ENCODE results near the gene PLXNA2. TPM values are rescaled to one million over a fixed set of nuclear protein-coding genes. Genes with fewer than 3 reads are reported as not detected.

PLXNA2 gene
- total RNA-seq, 1 experiment from 2014 or later, result 0.06 TPM

DNA sequence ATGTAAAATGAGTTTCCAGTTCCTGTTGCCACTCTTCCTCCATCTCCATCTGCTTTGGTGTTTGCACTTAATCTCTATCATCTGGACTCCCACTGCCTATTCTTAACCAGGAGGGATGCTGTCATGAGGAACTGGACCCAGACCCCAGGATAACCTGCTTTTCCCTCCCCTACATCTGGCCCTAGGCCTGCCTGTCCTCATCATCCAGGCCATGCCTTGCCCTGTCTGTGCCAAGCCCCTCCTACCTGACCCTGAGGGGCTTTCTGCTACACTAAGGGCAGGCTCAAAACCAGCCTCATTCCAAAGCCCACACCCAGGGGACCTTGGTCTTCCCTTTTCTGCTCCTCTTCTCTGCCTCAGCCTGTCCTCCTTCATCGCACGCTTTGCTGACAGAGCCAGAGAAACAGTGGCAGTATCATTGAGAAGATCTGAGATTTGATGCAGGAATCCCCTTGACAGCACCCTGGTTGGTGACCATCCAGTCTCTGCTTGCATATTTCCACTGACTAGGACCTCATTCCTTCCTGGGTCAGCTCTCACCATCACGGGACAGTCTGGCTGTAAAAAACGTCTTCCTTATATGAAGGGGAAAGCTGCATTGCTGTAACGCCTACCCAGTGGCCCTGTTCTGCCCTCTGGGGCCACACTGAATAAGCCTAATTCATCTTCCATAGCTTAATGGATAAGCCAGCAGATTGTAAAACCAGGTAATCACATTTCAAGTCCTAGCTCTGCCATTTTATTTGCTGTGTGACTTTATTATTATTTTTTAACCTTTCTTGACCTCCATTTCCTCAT, 38.8 kb downstream of the PLXNA2 start:
- no peak for DNase-seq (ENCODE audit: low spot score)
- H3K36me3 ChIP-seq (ENCODE audit: insufficient read depth, low read length, poor library complexity, severe bottlenecking), result no peaks in the 10 kb centered on the region
- no peaks in the 10 kb centered on the region for H3K9me3 ChIP-seq (ENCODE audit: low read depth, low read length, poor library complexity, severe bottlenecking)
- H3K4me1 ChIP-seq (ENCODE audit: insufficient read depth, low read length, poor library complexity, severe bottlenecking), result peaks cover 10% of the 10 kb centered on the region
- TF ChIP-seq EZH2 (IDR thresholded peaks at IDR 0.05; ENCODE audit: borderline replicate concordance, low read depth, low read length, poor library complexity, severe bottlenecking), result no peak
- TF ChIP-seq, protein P1, sequence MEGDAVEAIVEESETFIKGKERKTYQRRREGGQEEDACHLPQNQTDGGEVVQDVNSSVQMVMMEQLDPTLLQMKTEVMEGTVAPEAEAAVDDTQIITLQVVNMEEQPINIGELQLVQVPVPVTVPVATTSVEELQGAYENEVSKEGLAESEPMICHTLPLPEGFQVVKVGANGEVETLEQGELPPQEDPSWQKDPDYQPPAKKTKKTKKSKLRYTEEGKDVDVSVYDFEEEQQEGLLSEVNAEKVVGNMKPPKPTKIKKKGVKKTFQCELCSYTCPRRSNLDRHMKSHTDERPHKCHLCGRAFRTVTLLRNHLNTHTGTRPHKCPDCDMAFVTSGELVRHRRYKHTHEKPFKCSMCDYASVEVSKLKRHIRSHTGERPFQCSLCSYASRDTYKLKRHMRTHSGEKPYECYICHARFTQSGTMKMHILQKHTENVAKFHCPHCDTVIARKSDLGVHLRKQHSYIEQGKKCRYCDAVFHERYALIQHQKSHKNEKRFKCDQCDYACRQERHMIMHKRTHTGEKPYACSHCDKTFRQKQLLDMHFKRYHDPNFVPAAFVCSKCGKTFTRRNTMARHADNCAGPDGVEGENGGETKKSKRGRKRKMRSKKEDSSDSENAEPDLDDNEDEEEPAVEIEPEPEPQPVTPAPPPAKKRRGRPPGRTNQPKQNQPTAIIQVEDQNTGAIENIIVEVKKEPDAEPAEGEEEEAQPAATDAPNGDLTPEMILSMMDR (conservative IDR thresholded peaks at IDR 0.05; ENCODE audit: low read depth, low read length), result no peak
- H3K4me3 ChIP-seq (ENCODE audit: low read depth, low read length, poor library complexity, severe bottlenecking), result no peak overlapping the region
- CTCF ChIA-PET, result interaction anchor here (0.6 kb wide), 1 partner anchor 183 kb away, joined by 9 read pairs; no protein-coding TSS in a partner anchor
- POLR2A ChIA-PET (ENCODE audit: low non-redundant PET), result no interaction called here
- no peaks in the 10 kb centered on the region for H3K27me3 ChIP-seq (replicated peaks; ENCODE audit: insufficient read depth, low read depth, low read length, poor library complexity)
- BruUV-seq (replicated peaks), result no TSS peak
- intact Hi-C loops (cut with micrococcal nuclease; ENCODE audit: unreplicated experiment), result no loop called here
- no peak overlapping the region for H3K27ac ChIP-seq (ENCODE audit: low read depth, low read length, poor library complexity, severe bottlenecking)

DNA sequence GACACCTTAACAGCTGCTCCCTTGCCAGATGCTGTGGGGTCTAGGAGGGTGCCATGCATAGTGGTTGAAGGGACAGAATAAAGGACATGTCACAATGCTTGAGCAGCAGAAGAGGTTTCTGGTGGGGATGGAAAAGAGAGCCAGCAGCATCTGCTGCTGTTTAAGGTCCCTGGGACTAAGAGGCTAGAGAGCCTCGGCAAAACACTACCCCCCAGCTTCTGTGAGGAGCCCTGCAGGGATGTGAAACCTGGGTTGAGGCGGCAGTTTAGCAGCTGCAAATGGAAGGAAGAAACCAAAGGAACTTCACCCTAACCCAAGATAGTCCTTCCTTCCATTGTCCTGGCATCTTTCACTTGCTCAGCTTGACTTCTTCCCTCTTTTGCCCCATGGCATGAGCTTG, 39.4 kb downstream of the PLXNA2 start:
- TF ChIP-seq, protein P1 (conservative IDR thresholded peaks at IDR 0.05; ENCODE audit: low read depth, low read length), result no peak
- no peak for TF ChIP-seq EZH2 (IDR thresholded peaks at IDR 0.05; ENCODE audit: borderline replicate concordance, low read depth, low read length, poor library complexity, severe bottlenecking)
- no peaks in the 10 kb centered on the region for H3K27me3 ChIP-seq (replicated peaks; ENCODE audit: insufficient read depth, low read depth, low read length, poor library complexity)
- ChIA-PET POLR2A (ENCODE audit: low non-redundant PET) (no interaction called here), CTCF (no interaction called here)
- BruUV-seq (replicated peaks), result no TSS peak
- no peak for DNase-seq (ENCODE audit: low spot score)
- H3K9me3 ChIP-seq (ENCODE audit: low read depth, low read length, poor library complexity, severe bottlenecking), result no peaks in the 10 kb centered on the region
- no peak overlapping the region for H3K27ac ChIP-seq (ENCODE audit: low read depth, low read length, poor library complexity, severe bottlenecking)
- H3K4me3 ChIP-seq (ENCODE audit: low read depth, low read length, poor library complexity, severe bottlenecking), result no peak overlapping the region
- intact Hi-C loops (cut with micrococcal nuclease; ENCODE audit: unreplicated experiment), result no loop called here
- no peaks in the 10 kb centered on the region for H3K36me3 ChIP-seq (ENCODE audit: insufficient read depth, low read length, poor library complexity, severe bottlenecking)
- H3K4me1 ChIP-seq (ENCODE audit: insufficient read depth, low read length, poor library complexity, severe bottlenecking), result peaks cover 10% of the 10 kb centered on the region

DNA sequence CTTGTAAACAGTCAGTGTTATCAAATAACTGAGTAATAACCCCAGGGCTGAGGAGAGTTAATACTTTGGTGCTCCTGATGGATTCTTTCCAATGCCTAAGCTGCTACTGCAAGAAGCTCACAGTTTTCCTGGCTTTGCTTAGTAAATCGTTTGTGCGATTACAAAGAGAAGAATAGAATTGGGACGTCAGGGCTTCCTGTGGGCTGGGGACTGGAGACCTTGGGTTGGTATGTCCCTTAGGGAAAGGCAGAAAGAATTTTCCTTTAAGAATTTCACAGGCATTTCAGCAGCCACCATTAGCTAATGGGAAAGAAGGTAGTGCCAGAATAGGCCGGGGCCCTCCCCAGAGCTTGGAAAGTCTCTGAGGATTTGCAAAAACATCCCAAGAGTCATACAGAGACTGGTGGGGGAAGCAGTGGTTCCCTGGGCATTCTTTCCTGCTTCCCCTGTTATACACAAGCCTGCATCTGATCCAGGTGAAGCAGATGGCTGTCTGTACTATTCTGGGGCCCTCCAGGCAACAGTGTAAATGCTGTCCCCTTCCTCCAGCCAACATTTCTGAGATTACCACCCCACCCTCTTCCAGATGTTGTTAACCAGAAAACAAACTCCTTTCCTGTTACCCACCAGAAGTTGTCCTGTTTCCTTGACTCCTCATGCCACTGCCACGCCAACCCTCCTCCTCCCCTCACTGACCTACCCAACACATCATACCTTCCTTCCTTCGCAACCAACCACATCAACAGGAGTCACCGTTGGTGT, 40.2 kb downstream of the PLXNA2 start:
- CTCF ChIA-PET, result no interaction called here
- intact Hi-C loops (cut with micrococcal nuclease; ENCODE audit: unreplicated experiment), result no loop called here
- no peaks in the 10 kb centered on the region for H3K36me3 ChIP-seq (ENCODE audit: insufficient read depth, low read length, poor library complexity, severe bottlenecking)
- no peak overlapping the region for H3K4me3 ChIP-seq (ENCODE audit: low read depth, low read length, poor library complexity, severe bottlenecking)
- no peaks in the 10 kb centered on the region for H3K9me3 ChIP-seq (ENCODE audit: low read depth, low read length, poor library complexity, severe bottlenecking)
- no peaks in the 10 kb centered on the region for H3K27me3 ChIP-seq (replicated peaks; ENCODE audit: insufficient read depth, low read depth, low read length, poor library complexity)
- POLR2A ChIA-PET (ENCODE audit: low non-redundant PET), result no interaction called here
- TF ChIP-seq, protein P1 (conservative IDR thresholded peaks at IDR 0.05; ENCODE audit: low read depth, low read length), result no peak
- no peak for TF ChIP-seq EZH2 (IDR thresholded peaks at IDR 0.05; ENCODE audit: borderline replicate concordance, low read depth, low read length, poor library complexity, severe bottlenecking)
- peaks cover 10% of the 10 kb centered on the region for H3K4me1 ChIP-seq (ENCODE audit: insufficient read depth, low read length, poor library complexity, severe bottlenecking)
- H3K27ac ChIP-seq (ENCODE audit: low read depth, low read length, poor library complexity, severe bottlenecking), result no peak overlapping the region
- DNase-seq (ENCODE audit: low spot score), result peak; percentile 12
- no TSS peak for BruUV-seq (replicated peaks)
